H1 (cell line): ENCODE data around the gene MADD. TPM values are rescaled to one million over a fixed set of nuclear protein-coding genes. Genes with fewer than 3 reads are reported as not detected.

Source experiments
- CTCF ChIA-PET: fragments of 300-600 bp; sonication (Branson Sonifier 250); formaldehyde crosslinking; loops from one replicate; lab custom pipeline; 2021; ENCODE audit not compliant: partially characterized antibody; lab: Charles Lee
- POLR2A ChIA-PET: fragments of 300-600 bp; sonication (Branson Sonifier 250); formaldehyde crosslinking; loops from one replicate; lab custom pipeline; 2021; ENCODE audit warnings: inconsistent platforms; ENCODE audit not compliant: partially characterized antibody; lab: Charles Lee
- DNase-seq, 2 experiments: peaks; one replicate each; pipeline versions ENCODE4 v3.0.0 to v3.0.0-alpha.2; 2010 to 2022; ENCODE audit warnings: low spot score in 2 of 2, low read depth in 1 of 2, mixed read lengths in 1 of 2
- FAIRE-seq: peaks from 2 replicates; lab custom pipeline; 2011; peaks lifted over from hg19 to GRCh38; lab: Jason Lieb, UNC
- H2AFZ ChIP-seq: 2 replicates; pipeline ENCODE4 v1.8.1; 2012; ENCODE audit warnings: low read length, inconsistent platforms
- H2AK5ac ChIP-seq: 2 replicates; pipeline ENCODE4 v1.6.1; 2013; ENCODE audit warnings: low read depth, low read length
- H2BK120ac ChIP-seq: replicated peaks from 2 replicates; pipeline ENCODE3; 2013; ENCODE audit warnings: low read depth, low read length, inconsistent platforms
- H2BK12ac ChIP-seq: 2 replicates; pipeline ENCODE4 v1.6.1; 2013; ENCODE audit warnings: low read depth, low read length
- H2BK15ac ChIP-seq: 2 replicates; pipeline ENCODE4 v1.6.1; 2013; ENCODE audit warnings: low read length
- H2BK20ac ChIP-seq: 2 replicates; pipeline ENCODE4 v1.6.1; 2013; ENCODE audit warnings: low read length
- H2BK5ac ChIP-seq: 2 replicates; pipeline ENCODE4 v1.6.1; 2013; ENCODE audit warnings: low read depth, low read length
- H3K14ac ChIP-seq: 2 replicates; pipeline ENCODE4 v1.6.1; 2013; ENCODE audit warnings: inconsistent platforms; ENCODE audit not compliant: insufficient read length
- H3K18ac ChIP-seq: 2 replicates; pipeline ENCODE4 v1.6.1; 2013; ENCODE audit warnings: low read length; ENCODE audit errors: extremely low read depth
- H3K23ac ChIP-seq: 2 replicates; pipeline ENCODE4 v1.6.1; 2013; ENCODE audit warnings: inconsistent platforms; ENCODE audit not compliant: insufficient read length
- H3K23me2 ChIP-seq: 2 replicates; pipeline ENCODE4 v1.6.1; 2013; ENCODE audit warnings: low read depth, low read length
- H3K27ac ChIP-seq: 2 replicates; pipeline ENCODE4 v1.6.1; 2011; ENCODE audit warnings: low read depth, low read length, inconsistent platforms
- H3K27me3 ChIP-seq, 4 experiments: replicated peaks in 1 of 4; 1 replicate in 1 of 4; 2 replicates in 3 of 4; pipeline versions ENCODE4 v1.6.1 to v1.8.1; 2011 to 2013; ENCODE audit warnings: low read length in 3 of 4, mild to moderate bottlenecking in 3 of 4, inconsistent platforms in 2 of 4, mixed read lengths in 2 of 4, moderate library complexity in 1 of 4; ENCODE audit not compliant: control insufficient read depth in 3 of 4, insufficient read depth in 3 of 4; ENCODE audit errors: extremely low read depth in 1 of 4
- H3K36me3 ChIP-seq, 4 experiments: 2 replicates each; pipeline versions ENCODE4 v1.6.1 to v1.8.1; 2011 to 2013; ENCODE audit warnings: mild to moderate bottlenecking in 4 of 4, low read length in 3 of 4, moderate library complexity in 2 of 4, control low read depth in 1 of 4, inconsistent platforms in 1 of 4; ENCODE audit not compliant: insufficient read depth in 4 of 4, control insufficient read depth in 2 of 4
- H3K4ac ChIP-seq: replicated peaks from 2 replicates; pipeline ENCODE3; 2013; ENCODE audit warnings: low read length, low read depth, mixed read lengths, inconsistent platforms; ENCODE audit not compliant: insufficient read length
- H3K4me1 ChIP-seq, 4 experiments: replicated peaks in 1 of 4; 1 replicate in 1 of 4; 2 replicates in 3 of 4; pipeline versions ENCODE4 v1.6.1 to v1.8.1; 2011 to 2013; ENCODE audit warnings: low read length in 3 of 4, inconsistent platforms in 2 of 4, mixed read lengths in 1 of 4; ENCODE audit not compliant: insufficient read depth in 4 of 4, control insufficient read depth in 3 of 4
- H3K4me2 ChIP-seq, 2 experiments: 2 replicates each; pipeline versions ENCODE4 v1.6.1 to v1.8.1; 2011 to 2013; ENCODE audit warnings: low read depth in 2 of 2, low read length in 2 of 2, control low read depth in 1 of 2, inconsistent platforms in 1 of 2, mild to moderate bottlenecking in 1 of 2; ENCODE audit not compliant: insufficient read depth in 1 of 2
- H3K4me3 ChIP-seq, 4 experiments: fragments of 200-600, 300-600 bp in 1 of 4; sonication (generic), shearing (Covaris generic), sonication (Bioruptor Twin) in 1 of 4; 2 replicates each; pipeline versions ENCODE4 v1.5.1 to v1.8.1; 2011 to 2016; ENCODE audit warnings: low read length in 4 of 4, low read depth in 3 of 4, control low read depth in 2 of 4, inconsistent platforms in 2 of 4, mild to moderate bottlenecking in 2 of 4, mixed read lengths in 1 of 4, moderate library complexity in 1 of 4; ENCODE audit not compliant: insufficient read depth in 2 of 4; ENCODE audit errors: extremely low read depth in 1 of 4
- H3K56ac ChIP-seq: replicated peaks from 2 replicates; pipeline ENCODE3; 2013; ENCODE audit warnings: low read depth, mild to moderate bottlenecking, mixed read lengths, low read length, inconsistent platforms; ENCODE audit not compliant: insufficient read length
- H3K79me1 ChIP-seq: 2 replicates; pipeline ENCODE4 v1.6.1; 2013; ENCODE audit warnings: low read depth, low read length, control low read depth
- H3K79me2 ChIP-seq, 2 experiments: 2 replicates each; pipeline versions ENCODE4 v1.6.1 to v1.8.1; 2012 to 2013; ENCODE audit warnings: low read length in 2 of 2, mild to moderate bottlenecking in 2 of 2, inconsistent platforms in 1 of 2; ENCODE audit not compliant: insufficient read depth in 2 of 2, control insufficient read depth in 1 of 2
- H3K9ac ChIP-seq, 4 experiments: replicated peaks in 1 of 4; 1 replicate in 1 of 4; 2 replicates in 3 of 4; pipeline versions ENCODE4 v1.6.1 to v1.8.1; 2011 to 2013; ENCODE audit warnings: low read depth in 3 of 4, low read length in 3 of 4, control low read depth in 2 of 4, mild to moderate bottlenecking in 2 of 4, moderate library complexity in 2 of 4, inconsistent platforms in 1 of 4; ENCODE audit errors: extremely low read depth in 1 of 4
- H3K9me3 ChIP-seq, 2 experiments: 2 replicates each; pipeline versions ENCODE4 v1.6.1 to v1.8.1; 2012 to 2013; ENCODE audit warnings: mild to moderate bottlenecking in 2 of 2, moderate library complexity in 2 of 2, control low read depth in 1 of 2, inconsistent platforms in 1 of 2, low read depth in 1 of 2, low read length in 1 of 2, mixed read lengths in 1 of 2; ENCODE audit not compliant: insufficient read depth in 2 of 2
- H4K20me1 ChIP-seq, 2 experiments: replicated peaks in 1 of 2; 2 replicates each; pipeline versions ENCODE3 to v1.8.1; 2011 to 2013; ENCODE audit warnings: inconsistent platforms in 2 of 2, low read length in 2 of 2, mild to moderate bottlenecking in 1 of 2; ENCODE audit not compliant: insufficient read depth in 2 of 2, control insufficient read depth in 1 of 2
- H4K5ac ChIP-seq: 2 replicates; pipeline ENCODE4 v1.6.1; 2013; ENCODE audit warnings: low read length, low read depth, mixed read lengths, inconsistent platforms; ENCODE audit not compliant: insufficient read length
- H4K8ac ChIP-seq: 2 replicates; pipeline ENCODE4 v1.8.0; 2013; ENCODE audit warnings: mild to moderate bottlenecking, moderate library complexity, low read length, inconsistent platforms; ENCODE audit not compliant: insufficient read depth; ENCODE audit errors: extremely low read depth
- H4K91ac ChIP-seq: replicated peaks from 2 replicates; pipeline ENCODE3; 2013; ENCODE audit warnings: low read length, mixed read lengths, inconsistent platforms; ENCODE audit not compliant: insufficient read length
- SP1 ChIP-seq: IDR thresholded peaks from 2 replicates; pipeline ENCODE4 v1.6.1; 2011; ENCODE audit warnings: low read depth, low read length
- TAF7 ChIP-seq: optimal IDR thresholded peaks from 2 replicates; pipeline ENCODE3; 2011; ENCODE audit warnings: low read depth, mild to moderate bottlenecking, inconsistent platforms, low read length, moderate library complexity, borderline replicate concordance
- WGBS, 2 experiments: shearing (Covaris generic) in 1 of 2; methylation state at CpG; one replicate each; pipeline versions ENCODE4 v1.1.6 to v1.1.7; 2013 to 2015; ENCODE audit warnings: low lambda C conversion rate in 2 of 2, mixed read lengths in 2 of 2, inconsistent platforms in 1 of 2, low coverage in 1 of 2, missing lambda C conversion rate in 1 of 2; ENCODE audit not compliant: insufficient replicate concordance in 2 of 2, insufficient coverage in 1 of 2, insufficient read length in 1 of 2; ENCODE audit errors: extremely low coverage in 1 of 2, missing lambda C conversion rate in 1 of 2; 5-methylcytosine and 5-hydroxymethylcytosine counted together
- polyA plus RNA-seq, 7 experiments: library from polyadenylated mRNA; depleted of rRNA in 3 of 7; stranded (reverse) in 5 of 7; unstranded in 2 of 7; fragments of >200 nt in 5 of 7; fragments of 200-250 nt in 2 of 7; gene quantifications; 1 replicate in 5 of 7; 2 replicates in 1 of 7; 4 replicates in 1 of 7; pipeline versions ENCODE4 v1.2.1 to v1.2.3, GENCODE V29; 2011 to 2013; ENCODE audit warnings: missing spikeins in 2 of 7, mixed read lengths in 2 of 7
- total RNA-seq: library from RNA; stranded (reverse); fragmentation: NEBNext Ultra II Directional; extraction: Animal tissue kit (Norgen Biotek cat#: 25700); gene quantifications from 2 replicates; pipeline ENCODE4 v1.2.1, GENCODE V29; 2021

The MADD gene
- total and polyA plus RNA-seq, 2 of the 8 experiments (the other 6 are each of a cell fraction or from before 2014, with no cell fraction given), result 32.5 to 45.4 TPM

- no peak overlapping the region for H3K14ac ChIP-seq
- peaks cover 13% of the 10 kb centered on the region for H3K23me2 ChIP-seq
- POLR2A ChIA-PET, result interaction anchor here (0.8 to 3.1 kb wide), 12 partner anchors 9 to 170 kb away, joined by 3 to 35 read pairs (median 4); partner anchors contain the start of genes DDB2, NR1H3 and PACSIN3
- no peak overlapping the region; the same call in 1 of the 2 replicates for H3K27ac ChIP-seq
- CTCF ChIA-PET, result interaction anchor here (0.6 to 3.2 kb wide), 9 partner anchors 9 to 90 kb away, joined by 3 to 36 read pairs (median 4); partner anchors contain the start of gene NR1H3
- no peak overlapping the region for H3K4ac ChIP-seq
- H3K36me3 ChIP-seq, result no peaks in the 10 kb centered on the region
- no peaks in the 10 kb centered on the region for H3K27me3 ChIP-seq
- H3K79me1 ChIP-seq, result peaks cover 15% of the 10 kb centered on the region
- peak overlapping the region; percentile 4 for H4K5ac ChIP-seq
- peak overlapping the region; percentile 89 to 99 for H3K4me2 ChIP-seq
- peak overlapping the region; percentile 98; the same call in 1 of the 2 replicates for H2BK5ac ChIP-seq
- H3K4me1 ChIP-seq, result peaks cover 14 to 25% (median 17%) of the 10 kb centered on the region in 4 experiments
- no peak overlapping the region for H3K23ac ChIP-seq
- no peak overlapping the region for H4K91ac ChIP-seq
- 0 out of 2 replicates have a peak, but pooled peaks have one; percentile 22 for TF ChIP-seq SP1
- TF ChIP-seq TAF7, result no peak
- no peak for DNase-seq
- peaks cover 8 to 13% of the 10 kb centered on the region in 2 experiments for H4K20me1 ChIP-seq
- no peak overlapping the region for H2AFZ ChIP-seq
- H2BK20ac ChIP-seq, result peak overlapping the region; percentile 69; the same call in 1 of the 2 replicates
- no peaks in the 10 kb centered on the region for H3K9me3 ChIP-seq
- 0 out of 2 replicates have a peak overlapping the region, but pooled peaks have one; percentile 20 for H2AK5ac ChIP-seq
- peak overlapping the region; percentile 88; the same call in 1 of the 2 replicates for H2BK12ac ChIP-seq
- WGBS, 2 experiments, result 51% methylated on average over 6 of the region's 6 CpGs; no CpG with 5 or more reads in 1 of the 2 experiments
- H2BK120ac ChIP-seq, result no peak overlapping the region
- peak overlapping the region; percentile 89; the same call in 1 of the 2 replicates for H3K18ac ChIP-seq
- peaks cover 0 to 25% of the 10 kb centered on the region in 2 experiments; a peak in 3 of 4 replicates for H3K79me2 ChIP-seq
- FAIRE-seq, result no peak
- no peak overlapping the region for H3K56ac ChIP-seq
- peak overlapping the region in 1 of 4 experiments; percentile 93; a peak in 3 of 8 replicates for H3K4me3 ChIP-seq
- no peak overlapping the region for H4K8ac ChIP-seq
- no peak overlapping the region for H2BK15ac ChIP-seq
- H3K9ac ChIP-seq, result peak overlapping the region in 1 of 4 experiments; percentile 4; a peak in 1 of 7 replicates
These were observed 2.1 kb upstream of the MADD start for GRCh38 chr11:47267876-47268275.
